Caco-2 (cell line): ENCODE results near the gene SRSF12. TPM values are rescaled to one million over a fixed set of nuclear protein-coding genes. Genes with fewer than 3 reads are reported as not detected.

ENCODE experiments used
- BruUV-seq: library from RNA; stranded (reverse); fragments of 400-500 nt; replicated peaks from 2 replicates; lab custom pipeline; 2021; lab: Mats Ljungman, UMichigan
- CTCF ChIA-PET: fragments of 300-600 bp; sonication (Branson Sonifier 250); formaldehyde crosslinking; loops from one replicate; lab custom pipeline; 2022; ENCODE audit warnings: antibody characterized with exemption; lab: Charles Lee
- POLR2A ChIA-PET: fragments of 300-600 bp; sonication (Branson Sonifier 250); formaldehyde crosslinking; loops from one replicate; lab custom pipeline; 2022; ENCODE audit warnings: antibody characterized with exemption; lab: Charles Lee
- DNase-seq, 2 experiments: peaks; one replicate each; pipeline versions ENCODE4 v3.0.0 to v3.0.0-alpha.2; 2020 to 2022
- H3K27me3 ChIP-seq: replicated peaks from 2 replicates; pipeline ENCODE4 v1.6.0; 2011; ENCODE audit warnings: low read length; ENCODE audit not compliant: control insufficient read depth, insufficient read depth
- H3K36me3 ChIP-seq: 2 replicates; pipeline ENCODE4 v1.5.1; 2011; ENCODE audit warnings: low read length; ENCODE audit not compliant: control insufficient read depth, insufficient read depth
- H3K4me1 ChIP-seq: fragments of 250-450 bp; sonication (Bioruptor Pico); 2 replicates; pipeline ENCODE4 v1.5.1; 2020; ENCODE audit warnings: mild to moderate bottlenecking
- H3K4me3 ChIP-seq: 2 replicates; pipeline ENCODE4 v1.5.1; 2011; ENCODE audit warnings: low read depth, mild to moderate bottlenecking, control low read depth, low read length
- H3K9me3 ChIP-seq: fragments of 250-450 bp; sonication (Bioruptor Pico); 2 replicates; pipeline ENCODE4 v1.5.1; 2020; ENCODE audit warnings: mild to moderate bottlenecking, moderate library complexity
- H3K27ac Mint-ChIP-seq: one replicate; pipeline ENCODE4 v1.8.0; 2022; ENCODE audit warnings: mixed read lengths; ENCODE audit not compliant: unreplicated experiment
- H3K27me3 Mint-ChIP-seq: one replicate; pipeline ENCODE4 v1.8.0; 2022; ENCODE audit warnings: mixed read lengths; ENCODE audit not compliant: insufficient read depth, unreplicated experiment
- H3K36me3 Mint-ChIP-seq: one replicate; pipeline ENCODE4 v1.8.0; 2022; ENCODE audit warnings: mild to moderate bottlenecking, mixed read lengths; ENCODE audit not compliant: insufficient read depth, unreplicated experiment
- H3K4me1 Mint-ChIP-seq: one replicate; pipeline ENCODE4 v1.8.0; 2022; ENCODE audit warnings: low read depth, mixed read lengths; ENCODE audit not compliant: unreplicated experiment
- H3K4me3 Mint-ChIP-seq: one replicate; pipeline ENCODE4 v1.8.0; 2022; ENCODE audit warnings: mild to moderate bottlenecking, moderate library complexity, mixed read lengths; ENCODE audit not compliant: unreplicated experiment
- H3K9me3 Mint-ChIP-seq: one replicate; pipeline ENCODE4 v1.8.0; 2022; ENCODE audit warnings: mixed read lengths; ENCODE audit not compliant: unreplicated experiment
- intact Hi-C: fragments of 100-400 bp; cut with micrococcal nuclease; formaldehyde crosslinking; loops from one replicate; pipeline ENCODE4 v1.10.0; 2022; ENCODE audit not compliant: unreplicated experiment
- total RNA-seq: library from RNA; stranded (reverse); gene quantifications from 2 replicates; pipeline ENCODE4 v1.2.3, GENCODE V29; 2022
- TF ChIP-seq, protein P1 (sequence below), 2 experiments: fragments of 200-600 bp in 1 of 2; IDR thresholded peaks; 1 replicate in 1 of 2; 2 replicates in 1 of 2; pipeline versions ENCODE4 v1.5.1 to v1.8.0; 2011 to 2022; ENCODE audit warnings: antibody characterized with exemption in 1 of 2, control low read depth in 1 of 2, inconsistent platforms in 1 of 2, low read depth in 1 of 2, low read length in 1 of 2, mild to moderate bottlenecking in 1 of 2, moderate library complexity in 1 of 2; ENCODE audit not compliant: insufficient read depth in 1 of 2, severe bottlenecking in 1 of 2, unreplicated experiment in 1 of 2

Gene SRSF12
- total RNA-seq, 1 experiment from 2014 or later, result 0.79 TPM

GRCh38 chr6:89073840-89074239 is 44.0 kb downstream of the SRSF12 start:
- TF ChIP-seq, protein P1, sequence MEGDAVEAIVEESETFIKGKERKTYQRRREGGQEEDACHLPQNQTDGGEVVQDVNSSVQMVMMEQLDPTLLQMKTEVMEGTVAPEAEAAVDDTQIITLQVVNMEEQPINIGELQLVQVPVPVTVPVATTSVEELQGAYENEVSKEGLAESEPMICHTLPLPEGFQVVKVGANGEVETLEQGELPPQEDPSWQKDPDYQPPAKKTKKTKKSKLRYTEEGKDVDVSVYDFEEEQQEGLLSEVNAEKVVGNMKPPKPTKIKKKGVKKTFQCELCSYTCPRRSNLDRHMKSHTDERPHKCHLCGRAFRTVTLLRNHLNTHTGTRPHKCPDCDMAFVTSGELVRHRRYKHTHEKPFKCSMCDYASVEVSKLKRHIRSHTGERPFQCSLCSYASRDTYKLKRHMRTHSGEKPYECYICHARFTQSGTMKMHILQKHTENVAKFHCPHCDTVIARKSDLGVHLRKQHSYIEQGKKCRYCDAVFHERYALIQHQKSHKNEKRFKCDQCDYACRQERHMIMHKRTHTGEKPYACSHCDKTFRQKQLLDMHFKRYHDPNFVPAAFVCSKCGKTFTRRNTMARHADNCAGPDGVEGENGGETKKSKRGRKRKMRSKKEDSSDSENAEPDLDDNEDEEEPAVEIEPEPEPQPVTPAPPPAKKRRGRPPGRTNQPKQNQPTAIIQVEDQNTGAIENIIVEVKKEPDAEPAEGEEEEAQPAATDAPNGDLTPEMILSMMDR (IDR thresholded peaks at IDR 0.05; ENCODE audit: insufficient read depth in 1 of 2, low read depth in 1 of 2, low read length in 1 of 2, severe bottlenecking in 1 of 2, unreplicated experiment in 1 of 2), result no peak
- no peak overlapping the region for H3K27ac Mint-ChIP-seq
- peaks cover 9% of the 10 kb centered on the region for H3K4me1 Mint-ChIP-seq
- H3K9me3 Mint-ChIP-seq, result peaks cover 12% of the 10 kb centered on the region
- Histone ChIP-seq H3K36me3 (no peaks in the 10 kb centered on the region; the same call in 1 of the 2 replicates), H3K4me3 (no peak overlapping the region), H3K4me1 (peaks cover 12% of the 10 kb centered on the region), H3K27me3 (no peaks in the 10 kb centered on the region), H3K9me3 (peaks cover 4% of the 10 kb centered on the region; the same call in 1 of the 2 replicates)
- no peak overlapping the region for H3K4me3 Mint-ChIP-seq
- DNase-seq, result no peak
- ChIA-PET CTCF (no interaction called here), POLR2A (interaction anchor here (0.6 kb wide), 1 partner anchor 1154 kb away, joined by 4 read pairs; no protein-coding TSS in a partner anchor)
- no TSS peak for BruUV-seq
- intact Hi-C loops, result no loop called here
- no peaks in the 10 kb centered on the region for H3K36me3 Mint-ChIP-seq
- no peaks in the 10 kb centered on the region for H3K27me3 Mint-ChIP-seq

DNA sequence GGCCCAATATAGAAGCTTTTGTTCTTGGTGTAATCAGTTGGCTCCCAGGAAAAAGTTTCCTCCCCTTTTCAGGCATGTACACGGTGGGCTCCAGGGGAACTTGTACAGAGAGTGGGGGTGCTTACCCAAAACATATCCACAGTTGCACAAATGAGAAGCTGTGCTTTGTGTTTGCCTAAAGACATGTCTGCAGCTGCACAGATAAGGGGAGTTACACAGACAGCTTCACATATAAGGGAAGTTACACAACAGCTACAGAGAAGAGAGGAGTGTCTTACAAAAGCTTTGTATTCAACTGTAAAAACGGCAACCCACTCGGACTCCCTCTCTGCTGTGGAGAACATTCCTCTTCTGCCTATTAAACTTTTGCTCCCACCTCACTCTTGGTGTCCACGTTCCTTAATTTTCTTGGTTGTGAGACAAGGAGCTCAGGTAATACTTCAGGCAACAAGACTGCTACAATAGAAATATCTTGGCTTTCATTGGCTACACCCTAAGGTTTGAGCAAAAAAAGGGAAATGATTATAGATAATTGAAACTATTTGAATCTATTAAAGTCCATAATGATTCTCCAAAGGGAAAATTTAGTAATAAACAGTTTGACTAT is 44.8 kb downstream of the SRSF12 start:
- Mint-ChIP-seq H3K27ac (no peak overlapping the region), H3K9me3 (peaks cover 12% of the 10 kb centered on the region), H3K4me3 (no peak overlapping the region), H3K27me3 (no peaks in the 10 kb centered on the region), H3K4me1 (peaks cover 9% of the 10 kb centered on the region), H3K36me3 (no peaks in the 10 kb centered on the region)
- intact Hi-C loops, result no loop called here
- CTCF ChIA-PET, result no interaction called here
- Histone ChIP-seq H3K4me3 (no peak overlapping the region), H3K36me3 (no peaks in the 10 kb centered on the region; the same call in 1 of the 2 replicates), H3K4me1 (peaks cover 12% of the 10 kb centered on the region), H3K9me3 (peaks cover 4% of the 10 kb centered on the region; the same call in 1 of the 2 replicates), H3K27me3 (no peaks in the 10 kb centered on the region)
- BruUV-seq, result no TSS peak
- TF ChIP-seq, protein P1 (IDR thresholded peaks at IDR 0.05; ENCODE audit: insufficient read depth in 1 of 2, low read depth in 1 of 2, low read length in 1 of 2, severe bottlenecking in 1 of 2, unreplicated experiment in 1 of 2), result no peak
- DNase-seq, result no peak
- POLR2A ChIA-PET, result interaction anchor here (0.5 kb wide), 1 partner anchor 9 kb away, joined by 4 read pairs; no protein-coding TSS in a partner anchor

DNA sequence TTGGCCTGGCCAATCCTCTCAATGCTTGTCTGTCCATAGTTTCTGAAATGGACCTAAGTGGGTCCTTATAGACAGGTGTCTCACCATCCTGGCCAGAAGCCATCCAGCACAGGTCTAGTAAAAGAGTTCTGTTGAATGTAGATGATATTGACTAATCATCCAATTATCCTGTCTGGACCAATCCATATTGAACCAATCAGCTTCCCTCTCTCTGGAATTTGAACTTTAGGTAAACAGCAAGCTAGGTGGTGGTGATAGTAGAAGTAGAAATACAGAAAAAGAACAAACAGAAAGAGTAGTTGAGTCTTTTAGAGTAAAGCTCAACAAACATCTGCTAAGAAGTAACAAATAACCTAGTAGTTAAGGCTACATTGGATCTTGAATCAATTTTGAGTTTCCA is 46.8 kb downstream of the SRSF12 start:
- Mint-ChIP-seq H3K4me1 (peaks cover 23% of the 10 kb centered on the region), H3K27me3 (no peaks in the 10 kb centered on the region), H3K4me3 (no peak overlapping the region), H3K36me3 (no peaks in the 10 kb centered on the region), H3K9me3 (peaks cover 12% of the 10 kb centered on the region), H3K27ac (peak overlapping the region; percentile 21)
- BruUV-seq, result no TSS peak
- TF ChIP-seq, protein P1 (IDR thresholded peaks at IDR 0.05; ENCODE audit: insufficient read depth in 1 of 2, low read depth in 1 of 2, low read length in 1 of 2, severe bottlenecking in 1 of 2, unreplicated experiment in 1 of 2), result no peak
- no peak overlapping the region for H3K4me3 ChIP-seq
- no peaks in the 10 kb centered on the region; the same call in 1 of the 2 replicates for H3K36me3 ChIP-seq
- DNase-seq, result peak in 1 of 2 experiments; percentile 43
- peaks cover 4% of the 10 kb centered on the region; the same call in 1 of the 2 replicates for H3K9me3 ChIP-seq
- no peaks in the 10 kb centered on the region for H3K27me3 ChIP-seq
- intact Hi-C loops, result loop anchor here (1.0 kb wide), 1 partner anchor 9 kb away; the partner anchor contains the start of gene PNRC1
- ChIA-PET POLR2A (interaction anchor here (1.1 kb wide), 1 partner anchor 9 kb away, joined by 9 read pairs; the partner anchor contains the start of gene PNRC1), CTCF (interaction anchor here (1.4 kb wide), 1 partner anchor 9 kb away, joined by 4 read pairs; the partner anchor contains the start of gene PNRC1)
- H3K4me1 ChIP-seq, result peaks cover 19% of the 10 kb centered on the region
